ENCODE measurements around the gene CELF4. TPM values are rescaled to one million over a fixed set of nuclear protein-coding genes. Genes with fewer than 3 reads are reported as not detected.

Gene CELF4
- total and polyA plus RNA-seq, 2 of the 4 experiments (the other 2 are of a cell fraction), result not detected

DNA sequence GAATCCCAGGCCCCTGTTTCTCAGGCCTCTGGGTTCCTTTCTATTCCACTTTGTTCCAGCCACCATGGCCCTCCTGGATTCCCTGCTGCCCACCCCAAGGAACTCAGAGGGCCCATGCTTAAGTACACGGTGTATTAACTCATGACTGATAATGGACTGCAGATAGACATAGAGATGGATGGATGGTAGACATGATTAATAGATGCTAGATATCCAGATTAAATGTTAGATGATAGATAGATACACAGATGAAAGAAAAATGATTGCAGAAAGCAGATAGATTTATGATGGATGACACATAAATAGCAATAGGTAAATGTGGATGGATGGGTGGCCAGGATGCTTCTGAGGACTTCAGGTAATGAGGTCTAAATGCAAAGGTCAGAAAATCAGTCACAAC lies 278.0 kb downstream of the CELF4 start:
- Histone ChIP-seq H4K5ac (ENCODE audit: low read depth, low read length) (no peak overlapping the region), H3K27ac (ENCODE audit: insufficient read depth, low read length) (no peak overlapping the region), H2BK15ac (ENCODE audit: low read depth, low read length) (no peak overlapping the region), H2BK20ac (ENCODE audit: low read depth, low read length) (no peak overlapping the region), H2AK5ac (ENCODE audit: low read depth, low read length) (no peak overlapping the region), H2AFZ (replicated peaks; ENCODE audit: low read length, poor library complexity) (no peak overlapping the region), H3K4ac (ENCODE audit: low read depth, low read length) (no peak overlapping the region), H3K27me3 (ENCODE audit: control insufficient read depth, insufficient read depth, low read length) (peaks cover 5% of the 10 kb centered on the region), H3K18ac (ENCODE audit: low read depth, low read length) (no peak overlapping the region), H3K9me3 (ENCODE audit: control insufficient read depth, insufficient read depth, low read length) (no peaks in the 10 kb centered on the region), H4K20me1 (ENCODE audit: insufficient read depth, low read length) (no peaks in the 10 kb centered on the region; the same call in 1 of the 2 replicates), H4K91ac (ENCODE audit: insufficient read depth, low read depth, low read length) (no peak overlapping the region), H2BK120ac (ENCODE audit: low read depth, low read length) (no peak overlapping the region), H3K4me3 (ENCODE audit: insufficient read depth, low read depth, low read length) (no peak overlapping the region), H2AK9ac (replicated peaks; ENCODE audit: low read depth, low read length, poor library complexity) (no peak overlapping the region), H4K8ac (ENCODE audit: low read depth in 2 of 2, low read length in 2 of 2) (no peak overlapping the region), H3K79me1 (ENCODE audit: low read depth in 1 of 2, low read length in 2 of 2) (no peaks in the 10 kb centered on the region), H3K4me1 (ENCODE audit: control insufficient read depth, insufficient read depth, low read length) (no peaks in the 10 kb centered on the region), H2BK5ac (ENCODE audit: low read depth, low read length, poor library complexity, severe bottlenecking) (no peak overlapping the region), H3K23ac (ENCODE audit: low read depth, low read length) (no peak overlapping the region), H3K9ac (ENCODE audit: low read depth, low read length) (no peak overlapping the region), H3K4me2 (ENCODE audit: low read depth, low read length) (no peak overlapping the region), H3K36me3 (ENCODE audit: control insufficient read depth, insufficient read depth, low read length) (no peaks in the 10 kb centered on the region), H3K56ac (ENCODE audit: extremely low read depth, insufficient read depth, low read length) (no peak overlapping the region), H3K14ac (replicated peaks; ENCODE audit: low read depth, low read length) (no peak overlapping the region), H3K9me1 (ENCODE audit: insufficient read depth, low read length) (no peaks in the 10 kb centered on the region)
- no peak for TF ChIP-seq RCOR1 (IDR thresholded peaks at IDR 0.05; ENCODE audit: insufficient replicate concordance, low read length)
- TF ChIP-seq RFX5 (IDR thresholded peaks at IDR 0.05; ENCODE audit: low read depth, low read length), result no peak
- TF ChIP-seq NFE2L2 (IDR thresholded peaks at IDR 0.05; ENCODE audit: low read depth, low read length), result no peak
- TF ChIP-seq FOS (IDR thresholded peaks at IDR 0.05; ENCODE audit: low read depth, low read length), result no peak
- TF ChIP-seq CEBPB (IDR thresholded peaks at IDR 0.05; ENCODE audit: low read depth, low read length), result no peak
- TF ChIP-seq USF2 (IDR thresholded peaks at IDR 0.05; ENCODE audit: low read depth, low read length), result no peak
- TF ChIP-seq, protein P1, sequence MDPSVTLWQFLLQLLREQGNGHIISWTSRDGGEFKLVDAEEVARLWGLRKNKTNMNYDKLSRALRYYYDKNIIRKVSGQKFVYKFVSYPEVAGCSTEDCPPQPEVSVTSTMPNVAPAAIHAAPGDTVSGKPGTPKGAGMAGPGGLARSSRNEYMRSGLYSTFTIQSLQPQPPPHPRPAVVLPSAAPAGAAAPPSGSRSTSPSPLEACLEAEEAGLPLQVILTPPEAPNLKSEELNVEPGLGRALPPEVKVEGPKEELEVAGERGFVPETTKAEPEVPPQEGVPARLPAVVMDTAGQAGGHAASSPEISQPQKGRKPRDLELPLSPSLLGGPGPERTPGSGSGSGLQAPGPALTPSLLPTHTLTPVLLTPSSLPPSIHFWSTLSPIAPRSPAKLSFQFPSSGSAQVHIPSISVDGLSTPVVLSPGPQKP (IDR thresholded peaks at IDR 0.05; ENCODE audit: borderline replicate concordance, low read depth, low read length), result no peak
- TF ChIP-seq MAZ (IDR thresholded peaks at IDR 0.05; ENCODE audit: borderline replicate concordance, low read depth, low read length), result no peak
- TF ChIP-seq MXI1 (IDR thresholded peaks at IDR 0.05; ENCODE audit: borderline replicate concordance, low read depth, low read length), result no peak
- TF ChIP-seq RAD21 (IDR thresholded peaks at IDR 0.05; ENCODE audit: low read length), result no peak
- TF ChIP-seq POLR2A (IDR thresholded peaks at IDR 0.05; ENCODE audit: low read depth, low read length), result no peak
- TF ChIP-seq BHLHE40 (IDR thresholded peaks at IDR 0.05; ENCODE audit: low read depth, low read length), result no peak
- TF ChIP-seq CTCF (conservative IDR thresholded peaks at IDR 0.05; ENCODE audit: low read depth, low read length), result no peak
- TF ChIP-seq SMC3 (IDR thresholded peaks at IDR 0.05; ENCODE audit: low read depth, low read length), result no peak
- TF ChIP-seq MAFK (IDR thresholded peaks at IDR 0.05; ENCODE audit: low read depth, low read length), result no peak
- ATAC-seq (ENCODE audit: low read depth), result no peak
- intact Hi-C loops (cut with micrococcal nuclease) (no loop called here), in situ Hi-C loops (cut with MboI; ENCODE audit: low sequenced_read_pairs) (no loop called here), dilution Hi-C loops (cut with HindIII; ENCODE audit: low sequenced_read_pairs, unreplicated experiment) (no loop called here)
- BruUV-seq (replicated peaks), result no TSS peak
- no CpG with 5 or more reads among the region's 1 CpG for WGBS, 2 experiments (ENCODE audit: extremely low coverage in 2 of 2, insufficient read length in 1 of 2)
- DNase-seq, result no peak
- ChIA-PET CTCF (no interaction called here), POLR2A (ENCODE audit: unreplicated experiment) (no interaction called here)
